22Rv1 (cell line): ENCODE results near the gene PHACTR1.

Experiments
- ZFX ChIP-seq: fragments of 450-650 bp; IDR thresholded peaks from 2 replicates; pipeline ENCODE4 v1.6.1; 2017; ENCODE audit warnings: antibody characterized with exemption, borderline replicate concordance
- TF ChIP-seq, protein P1 (sequence below): fragments of 450-650 bp; IDR thresholded peaks from 2 replicates; pipeline ENCODE4 v1.5.1; 2017; ENCODE audit warnings: mild to moderate bottlenecking

- TF ChIP-seq, protein P1, sequence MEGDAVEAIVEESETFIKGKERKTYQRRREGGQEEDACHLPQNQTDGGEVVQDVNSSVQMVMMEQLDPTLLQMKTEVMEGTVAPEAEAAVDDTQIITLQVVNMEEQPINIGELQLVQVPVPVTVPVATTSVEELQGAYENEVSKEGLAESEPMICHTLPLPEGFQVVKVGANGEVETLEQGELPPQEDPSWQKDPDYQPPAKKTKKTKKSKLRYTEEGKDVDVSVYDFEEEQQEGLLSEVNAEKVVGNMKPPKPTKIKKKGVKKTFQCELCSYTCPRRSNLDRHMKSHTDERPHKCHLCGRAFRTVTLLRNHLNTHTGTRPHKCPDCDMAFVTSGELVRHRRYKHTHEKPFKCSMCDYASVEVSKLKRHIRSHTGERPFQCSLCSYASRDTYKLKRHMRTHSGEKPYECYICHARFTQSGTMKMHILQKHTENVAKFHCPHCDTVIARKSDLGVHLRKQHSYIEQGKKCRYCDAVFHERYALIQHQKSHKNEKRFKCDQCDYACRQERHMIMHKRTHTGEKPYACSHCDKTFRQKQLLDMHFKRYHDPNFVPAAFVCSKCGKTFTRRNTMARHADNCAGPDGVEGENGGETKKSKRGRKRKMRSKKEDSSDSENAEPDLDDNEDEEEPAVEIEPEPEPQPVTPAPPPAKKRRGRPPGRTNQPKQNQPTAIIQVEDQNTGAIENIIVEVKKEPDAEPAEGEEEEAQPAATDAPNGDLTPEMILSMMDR, result no peak
- TF ChIP-seq ZFX, result no peak
Measured at GRCh38 chr6:13302751-13303667, 586.4 kb downstream of the PHACTR1 start.
